Fibroblast of villous mesenchyme (primary cell): ENCODE measurements around the gene SLC25A1. TPM values are rescaled to one million over a fixed set of nuclear protein-coding genes. Genes with fewer than 3 reads are reported as not detected.

Experiments used
- DNase-seq: peaks from one replicate; pipeline ENCODE4 v3.0.0-alpha.2; 2010; ENCODE audit warnings: low read depth
- H3K4me3 ChIP-seq: 2 replicates; pipeline ENCODE4 v1.5.1; 2011; ENCODE audit warnings: low read depth, mild to moderate bottlenecking, low read length
- total RNA-seq: library from RNA; depleted of rRNA; stranded (reverse); fragments of >200 nt; gene quantifications from 2 replicates; pipeline ENCODE4 v1.2.3, GENCODE V29; 2012
- TF ChIP-seq, protein P1 (sequence below): IDR thresholded peaks from 2 replicates; pipeline ENCODE4 v1.5.1; 2012; ENCODE audit warnings: low read depth, mild to moderate bottlenecking, low read length; ENCODE audit not compliant: insufficient read depth

The SLC25A1 gene
- total RNA-seq, 1 donor, result 115 TPM

DNA sequence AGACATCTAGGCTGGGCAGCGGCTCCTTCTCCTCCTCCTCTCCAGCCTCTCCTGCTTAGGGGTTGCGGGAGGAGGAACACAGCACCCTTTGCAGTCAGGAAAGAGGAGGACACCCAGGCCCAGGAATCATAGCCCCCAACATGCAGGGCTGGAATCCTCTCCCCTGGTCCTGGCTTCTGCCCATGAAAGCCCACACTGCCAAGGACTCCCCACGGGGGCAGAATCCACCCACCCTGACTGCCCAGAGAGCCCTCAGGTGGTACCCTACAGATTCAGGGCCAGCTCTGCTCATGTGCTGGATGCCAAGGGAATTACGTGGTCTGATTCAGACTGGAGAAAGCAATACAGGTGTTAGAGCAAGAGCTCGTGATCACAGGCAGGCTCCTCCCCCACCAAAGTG is 38.6 kb downstream of the SLC25A1 start:
- DNase-seq, result no peak
- no peak overlapping the region for H3K4me3 ChIP-seq
- TF ChIP-seq, protein P1, sequence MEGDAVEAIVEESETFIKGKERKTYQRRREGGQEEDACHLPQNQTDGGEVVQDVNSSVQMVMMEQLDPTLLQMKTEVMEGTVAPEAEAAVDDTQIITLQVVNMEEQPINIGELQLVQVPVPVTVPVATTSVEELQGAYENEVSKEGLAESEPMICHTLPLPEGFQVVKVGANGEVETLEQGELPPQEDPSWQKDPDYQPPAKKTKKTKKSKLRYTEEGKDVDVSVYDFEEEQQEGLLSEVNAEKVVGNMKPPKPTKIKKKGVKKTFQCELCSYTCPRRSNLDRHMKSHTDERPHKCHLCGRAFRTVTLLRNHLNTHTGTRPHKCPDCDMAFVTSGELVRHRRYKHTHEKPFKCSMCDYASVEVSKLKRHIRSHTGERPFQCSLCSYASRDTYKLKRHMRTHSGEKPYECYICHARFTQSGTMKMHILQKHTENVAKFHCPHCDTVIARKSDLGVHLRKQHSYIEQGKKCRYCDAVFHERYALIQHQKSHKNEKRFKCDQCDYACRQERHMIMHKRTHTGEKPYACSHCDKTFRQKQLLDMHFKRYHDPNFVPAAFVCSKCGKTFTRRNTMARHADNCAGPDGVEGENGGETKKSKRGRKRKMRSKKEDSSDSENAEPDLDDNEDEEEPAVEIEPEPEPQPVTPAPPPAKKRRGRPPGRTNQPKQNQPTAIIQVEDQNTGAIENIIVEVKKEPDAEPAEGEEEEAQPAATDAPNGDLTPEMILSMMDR, result no peak

DNA sequence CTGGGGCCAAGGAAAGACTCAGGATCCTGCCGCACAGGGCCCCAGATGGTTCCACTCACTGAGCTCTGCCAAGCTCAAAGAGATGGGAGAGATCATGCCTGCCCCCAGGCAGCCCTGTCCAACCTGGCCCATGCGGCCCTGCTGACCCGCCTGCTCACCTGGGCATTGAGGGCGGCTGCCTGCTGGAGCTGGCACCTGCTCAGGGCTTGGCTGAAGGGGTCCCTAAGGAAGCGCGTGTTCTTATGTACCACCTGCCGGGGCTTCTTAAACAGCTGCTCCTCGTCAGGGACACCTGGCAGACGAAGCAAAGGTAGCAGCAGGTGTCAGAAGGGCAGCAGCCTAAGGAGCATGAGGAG is 39.6 kb downstream of the SLC25A1 start:
- no peak for DNase-seq
- no peak overlapping the region for H3K4me3 ChIP-seq
- TF ChIP-seq, protein P1, result no peak

DNA sequence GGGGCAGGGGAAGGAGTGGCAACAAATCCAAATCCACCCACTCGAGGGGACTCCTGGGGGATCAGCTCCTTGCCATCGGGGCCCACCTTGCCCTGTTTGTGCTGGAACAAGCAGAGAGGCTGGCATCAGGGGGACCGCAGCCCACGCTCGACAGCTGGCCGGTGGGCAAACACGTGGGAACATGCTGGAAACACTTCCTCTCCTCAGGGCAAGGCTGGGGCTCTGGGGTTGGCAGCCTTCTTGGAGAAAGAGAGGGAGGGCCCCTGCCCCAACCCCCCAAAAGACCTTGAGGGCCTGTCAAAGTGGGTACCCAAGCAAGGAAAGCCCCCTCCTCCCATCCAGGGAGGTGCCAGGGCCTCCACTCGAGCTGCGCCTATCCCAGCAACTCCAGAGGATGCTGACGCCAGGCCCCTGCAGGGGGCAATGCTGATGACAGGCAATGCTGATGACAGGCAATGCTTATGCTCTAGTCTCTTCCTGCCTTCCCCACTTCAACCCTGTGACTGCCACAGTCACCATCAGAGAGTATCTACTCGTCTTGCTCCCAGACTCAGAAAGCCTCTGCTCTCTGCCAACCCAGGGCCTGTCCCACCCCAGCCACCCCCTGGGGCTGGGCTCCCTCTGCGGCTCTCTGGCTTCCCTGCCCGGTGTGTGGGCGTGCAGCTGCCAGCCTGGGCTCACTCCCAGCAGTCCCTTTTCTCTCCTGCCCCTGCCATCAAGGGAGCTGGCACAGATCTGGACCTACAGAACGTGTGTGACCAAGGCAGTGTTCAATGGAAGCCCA is 40.1 kb downstream of the SLC25A1 start:
- TF ChIP-seq, protein P1, result no peak
- H3K4me3 ChIP-seq, result no peak overlapping the region
- DNase-seq, result no peak

DNA sequence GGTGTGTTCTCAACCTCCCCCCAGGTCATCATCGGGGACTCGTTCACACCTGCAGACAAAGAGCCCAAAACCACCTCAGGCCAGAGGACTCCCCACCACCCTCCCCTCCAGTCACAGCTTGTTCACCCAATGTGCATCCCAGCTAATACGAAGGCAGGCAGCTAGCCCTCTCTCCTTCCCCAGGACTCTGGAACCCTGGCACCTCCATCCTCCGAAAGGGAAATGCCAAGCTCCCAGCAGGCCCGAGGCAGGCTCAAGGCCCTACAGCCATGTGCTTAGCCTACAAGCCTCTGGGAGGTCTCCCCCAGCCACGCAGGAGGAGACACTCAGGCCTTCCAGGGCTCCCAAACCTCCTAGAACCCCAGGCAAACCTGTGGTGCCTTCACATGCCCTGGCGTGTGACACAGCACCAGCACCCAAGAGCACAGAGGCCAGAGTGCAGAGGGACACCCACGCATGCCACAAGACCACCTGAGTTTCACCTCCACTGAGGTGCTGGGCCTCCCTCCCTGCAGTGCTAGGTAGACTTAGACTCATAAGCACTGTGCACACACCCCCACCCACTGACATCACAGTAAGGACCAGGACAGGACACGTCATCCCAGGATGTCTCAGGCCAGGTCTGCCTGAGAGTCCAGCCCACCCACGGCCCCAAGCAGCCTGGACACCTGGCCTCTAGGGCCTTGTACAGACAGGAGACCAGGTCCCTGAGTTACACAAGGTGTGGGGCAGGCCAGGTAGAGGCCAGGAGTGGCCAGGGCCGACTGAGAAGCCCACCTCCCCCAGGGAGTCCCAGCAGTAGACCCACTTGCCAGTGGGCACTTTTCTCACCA is 40.9 kb downstream of the SLC25A1 start:
- DNase-seq, result no peak
- no peak overlapping the region for H3K4me3 ChIP-seq
- TF ChIP-seq, protein P1, result no peak

DNA sequence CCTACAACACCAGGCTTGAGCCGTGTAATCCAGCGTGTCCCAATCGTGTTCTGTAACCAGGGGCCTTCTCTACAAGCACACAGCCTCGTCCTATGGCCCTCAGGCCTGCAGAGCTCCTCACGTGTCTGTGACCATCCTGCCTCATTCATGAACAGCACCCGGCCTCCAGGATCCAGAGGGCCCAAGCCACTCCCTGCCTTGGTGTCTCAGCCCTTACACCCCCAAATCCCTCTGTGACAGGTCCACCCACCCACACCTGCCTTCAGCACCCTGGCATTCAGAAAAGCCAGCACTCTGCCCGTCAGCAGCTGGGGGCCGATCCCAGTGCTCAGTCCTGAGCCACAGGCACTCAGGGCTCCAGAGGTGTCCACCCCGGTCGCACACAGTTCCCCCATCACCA is 41.6 kb downstream of the SLC25A1 start:
- H3K4me3 ChIP-seq, result no peak overlapping the region
- no peak for DNase-seq
- TF ChIP-seq, protein P1, result no peak

DNA sequence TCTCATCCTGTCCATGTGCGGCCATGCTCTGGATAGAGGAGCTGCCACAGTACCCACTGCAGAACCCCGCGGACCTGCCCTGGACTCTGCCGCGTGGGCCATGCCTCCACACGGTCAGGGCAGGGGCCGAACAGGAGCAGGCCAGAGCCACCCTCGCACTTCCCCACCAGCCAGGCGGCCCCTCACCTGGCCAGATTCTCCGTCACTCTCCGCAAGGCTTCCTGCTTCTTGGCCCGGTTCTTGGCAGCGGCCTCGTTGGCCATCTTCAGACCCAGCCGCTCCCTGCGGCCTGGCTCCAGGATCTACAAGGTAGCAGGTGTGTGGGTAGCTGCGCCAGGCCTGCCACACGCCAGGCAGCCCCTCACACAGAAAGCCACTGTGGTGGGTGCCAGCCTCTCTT is 43.7 kb downstream of the SLC25A1 start:
- DNase-seq, result no peak
- TF ChIP-seq, protein P1, result no peak
- no peak overlapping the region for H3K4me3 ChIP-seq
